ENCODE measurements around the gene OR51F2.
"Not testable (repeated sequence)": the region's sequence is repeated elsewhere in the genome, so short reads cannot be mapped to it uniquely, and the experiment has no call there.

OR51F2 gene

GRCh38 chr11:4821021-4821420 is at the start of gene OR51F2:
TSS of gene OR51F2 (plus strand) at chr11:4821321. CDS start at chr11:4821422, 101 bp downstream.
- no peak for DNase-seq

- DNase-seq, result no peak
Observed at GRCh38 chr11:4782454-4782853, 38.7 kb upstream of the OR51F2 start.

- no peak for DNase-seq
Observed at GRCh38 chr11:4797206-4797605, 23.9 kb upstream of the OR51F2 start.

GRCh38 chr11:4798427-4799183 is 22.5 kb upstream of the OR51F2 start:
- no peak for DNase-seq

- not testable (repeated sequence) for DNase-seq
Observed at GRCh38 chr11:4801316-4801715, 19.8 kb upstream of the OR51F2 start.

GRCh38 chr11:4804280-4804679 is 16.8 kb upstream of the OR51F2 start, which contains the start of gene OR52R1:
TSS of gene OR52R1 (minus strand) at chr11:4804380. CDS start at chr11:4804380, 0 bp downstream.
- no peak for DNase-seq

GRCh38 chr11:4808476-4808875 is 12.6 kb upstream of the OR51F2 start:
- DNase-seq, result no peak

GRCh38 chr11:4809246-4809645 is 11.9 kb upstream of the OR51F2 start:
- DNase-seq, result no peak

GRCh38 chr11:4825132-4825531 is 4.0 kb downstream of the OR51F2 start:
- no peak for DNase-seq

GRCh38 chr11:4826425-4826824 is 5.3 kb downstream of the OR51F2 start:
- no peak for DNase-seq

- DNase-seq, result no peak
Observed at GRCh38 chr11:4830346-4830745, 9.2 kb downstream of the OR51F2 start.

GRCh38 chr11:4830909-4831308 is 9.8 kb downstream of the OR51F2 start:
- DNase-seq, result no peak

GRCh38 chr11:4839851-4840549 is 18.9 kb downstream of the OR51F2 start:
- DNase-seq, result no peak

GRCh38 chr11:4848908-4849532 is 27.9 kb downstream of the OR51F2 start, which contains the start of gene OR51S1:
TSS of gene OR51S1 (minus strand) at chr11:4849208. CDS start at chr11:4849208, 0 bp downstream.
- DNase-seq, result no peak

- no peak for DNase-seq
Observed at GRCh38 chr11:4851033-4851432, 29.9 kb downstream of the OR51F2 start.

- DNase-seq, result not testable (repeated sequence)
Observed at GRCh38 chr11:4854286-4854685, 33.2 kb downstream of the OR51F2 start.

GRCh38 chr11:4862447-4863236 is 41.5 kb downstream of the OR51F2 start:
- no peak for DNase-seq

GRCh38 chr11:4863876-4864275 is 42.8 kb downstream of the OR51F2 start:
- DNase-seq, result no peak

GRCh38 chr11:4865855-4866254 is 44.7 kb downstream of the OR51F2 start:
- no peak for DNase-seq

All from activated T-cell treated with anti-CD3 and anti-CD28 coated beads, Interleukin-2, amount 50 U/mL, for 1 hour (primary cell).